ENCODE data around the gene VPREB1. TPM values are rescaled to one million over a fixed set of nuclear protein-coding genes. Genes with fewer than 3 reads are reported as not detected.
A peak's percentile ranks its signal among the peaks of the same experiment; 100 is the strongest.
"Not testable (repeated sequence)": the region's sequence is repeated elsewhere in the genome, so short reads cannot be mapped to it uniquely, and the experiment has no call there.

The VPREB1 gene, protein sequence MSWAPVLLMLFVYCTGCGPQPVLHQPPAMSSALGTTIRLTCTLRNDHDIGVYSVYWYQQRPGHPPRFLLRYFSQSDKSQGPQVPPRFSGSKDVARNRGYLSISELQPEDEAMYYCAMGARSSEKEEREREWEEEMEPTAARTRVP
- not detected in 2 replicates for total RNA-seq

- DNase-seq (ENCODE audit: low read depth) = no peak
Observed at GRCh38 chr22:22244316-22245250, at the start of gene VPREB1. Gene VPREB1, plus strand, starts transcription at chr22:22244786. Its CDS starts 28 bp downstream, at chr22:22244814.

GRCh38 chr22:22194931-22195264, 49.7 kb upstream of the VPREB1 start:
- no peak for DNase-seq (ENCODE audit: low read depth)

DNA sequence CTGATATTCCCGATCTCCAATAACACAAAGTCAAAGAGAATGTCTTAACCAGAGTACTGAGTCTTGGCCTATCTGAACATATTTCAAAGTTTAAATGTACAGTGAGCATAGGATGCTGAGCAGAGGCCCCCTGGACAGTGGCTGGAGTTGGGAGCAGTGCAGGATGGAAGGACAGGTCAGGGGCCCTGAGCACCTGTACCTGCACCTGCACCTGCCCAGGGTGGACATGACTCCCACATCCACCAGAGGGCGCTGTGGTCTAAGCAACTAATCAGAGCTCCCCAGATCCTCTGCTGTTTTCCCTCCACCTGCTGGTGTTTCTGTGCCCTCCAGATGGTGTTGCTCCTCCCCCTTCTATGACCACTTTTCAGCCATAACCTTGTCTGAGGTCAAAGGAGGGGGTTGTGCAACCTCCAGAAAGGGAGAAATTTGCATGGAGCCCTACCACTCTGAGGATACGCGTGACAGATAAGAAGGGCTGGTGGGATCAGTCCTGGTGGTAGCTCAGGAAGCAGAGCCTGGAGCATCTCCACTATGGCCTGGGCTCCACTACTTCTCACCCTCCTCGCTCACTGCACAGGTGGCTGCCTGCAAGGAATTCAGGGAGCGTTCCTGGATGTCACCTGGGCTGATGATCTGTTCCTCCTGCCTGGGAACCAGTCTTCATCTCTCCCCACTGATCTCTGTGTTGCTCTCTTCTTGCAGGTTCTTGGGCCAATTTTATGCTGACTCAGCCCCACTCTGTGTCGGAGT, 49.1 kb upstream of the VPREB1 start:
- DNase-seq (ENCODE audit: low read depth) = peak; percentile 73

DNA sequence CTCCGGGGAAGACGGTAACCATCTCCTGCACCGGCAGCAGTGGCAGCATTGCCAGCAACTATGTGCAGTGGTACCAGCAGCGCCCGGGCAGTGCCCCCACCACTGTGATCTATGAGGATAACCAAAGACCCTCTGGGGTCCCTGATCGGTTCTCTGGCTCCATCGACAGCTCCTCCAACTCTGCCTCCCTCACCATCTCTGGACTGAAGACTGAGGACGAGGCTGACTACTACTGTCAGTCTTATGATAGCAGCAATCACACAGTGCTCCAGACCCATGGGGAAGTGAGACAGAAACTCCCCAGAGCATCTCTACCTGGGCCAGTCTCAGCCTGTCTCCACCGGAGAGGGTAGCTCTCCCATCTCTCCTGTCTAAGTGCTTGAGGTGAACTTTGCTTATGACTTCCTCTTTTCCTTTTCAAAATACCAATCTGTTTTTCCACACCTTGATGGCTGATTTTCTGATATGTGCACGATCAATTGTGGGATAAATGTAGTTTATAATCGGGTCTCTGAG, 48.5 kb upstream of the VPREB1 start:
- no peak for DNase-seq (ENCODE audit: low read depth)

GRCh38 chr22:22196833-22197477, 47.6 kb upstream of the VPREB1 start:
- DNase-seq (ENCODE audit: low read depth) = no peak

DNA sequence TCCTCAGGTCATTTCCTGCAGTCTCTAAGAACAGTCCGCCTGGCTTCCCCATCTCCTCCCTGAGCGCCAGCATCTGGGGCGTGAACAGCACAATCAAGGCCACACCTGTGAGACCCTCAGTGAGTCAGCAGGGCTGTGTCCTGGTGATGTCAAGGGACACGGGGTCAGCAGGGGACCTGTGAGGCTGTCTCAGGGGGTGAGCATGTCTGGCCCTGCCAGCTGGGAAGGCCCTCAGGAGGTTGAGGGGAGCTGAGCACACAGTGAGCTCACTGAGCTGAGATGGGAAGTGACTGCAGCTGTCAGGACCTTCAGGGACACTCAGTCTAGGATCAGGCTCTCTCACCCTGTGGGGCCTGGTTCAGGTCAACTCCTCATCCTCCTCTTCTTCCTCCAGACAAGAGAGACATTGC, 46.6 kb upstream of the VPREB1 start:
- DNase-seq (ENCODE audit: low read depth) = no peak

DNA sequence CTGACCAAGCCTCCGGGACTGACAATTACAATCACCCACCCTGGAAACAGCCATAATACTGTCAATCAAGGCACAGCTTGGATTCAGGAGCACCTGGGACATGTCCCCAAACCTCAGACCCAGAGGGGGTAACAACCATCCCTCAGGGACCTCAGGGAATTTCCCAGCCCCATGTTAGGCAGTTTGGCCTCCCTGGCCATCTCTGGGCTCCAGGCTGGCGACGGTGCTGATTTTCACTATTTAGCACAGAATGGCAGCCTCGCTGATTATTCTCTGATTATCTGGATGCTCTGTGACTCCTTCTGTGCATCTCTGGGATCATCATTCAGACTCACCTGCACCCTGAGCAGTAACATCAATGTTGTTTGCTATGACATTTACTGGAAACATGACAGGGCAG, 45.8 kb upstream of the VPREB1 start:
- DNase-seq (ENCODE audit: low read depth) = no peak

- DNase-seq (ENCODE audit: low read depth) = no peak
Observed at GRCh38 chr22:22199634-22200033, 45.0 kb upstream of the VPREB1 start.

DNA sequence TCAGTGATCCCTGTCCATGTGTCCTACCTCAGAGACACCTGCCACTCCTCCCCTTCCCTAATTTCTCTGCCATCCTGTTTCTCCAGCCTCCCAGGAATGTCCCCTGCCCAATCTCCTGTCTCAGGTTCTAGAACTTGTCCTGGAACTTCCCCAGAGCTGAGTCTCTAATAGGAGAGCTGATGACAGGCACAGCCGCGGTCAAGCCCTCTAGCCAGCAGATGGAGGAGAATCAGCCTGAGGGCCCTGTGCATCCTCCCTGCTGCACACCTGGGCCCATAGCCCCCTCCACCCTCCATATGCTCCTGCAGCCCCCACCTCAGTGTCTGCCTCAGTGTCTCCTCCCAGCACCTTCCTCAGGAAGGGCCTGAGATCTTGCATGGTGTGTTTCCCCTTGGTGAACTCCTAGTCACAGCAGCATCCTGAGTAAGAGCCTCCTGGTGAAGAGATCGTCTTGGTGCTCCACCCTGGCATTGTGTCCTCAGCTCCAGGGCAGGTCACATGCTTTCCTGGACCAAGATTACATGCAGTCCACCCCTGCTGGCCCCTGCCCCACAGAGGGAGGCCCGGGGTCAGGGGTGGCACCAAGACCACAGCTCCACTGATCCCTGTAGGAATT, 43.9 kb upstream of the VPREB1 start:
- no peak for DNase-seq (ENCODE audit: low read depth)

- no peak for DNase-seq (ENCODE audit: low read depth)
Observed at GRCh38 chr22:22201185-22201929, 43.2 kb upstream of the VPREB1 start.

DNA sequence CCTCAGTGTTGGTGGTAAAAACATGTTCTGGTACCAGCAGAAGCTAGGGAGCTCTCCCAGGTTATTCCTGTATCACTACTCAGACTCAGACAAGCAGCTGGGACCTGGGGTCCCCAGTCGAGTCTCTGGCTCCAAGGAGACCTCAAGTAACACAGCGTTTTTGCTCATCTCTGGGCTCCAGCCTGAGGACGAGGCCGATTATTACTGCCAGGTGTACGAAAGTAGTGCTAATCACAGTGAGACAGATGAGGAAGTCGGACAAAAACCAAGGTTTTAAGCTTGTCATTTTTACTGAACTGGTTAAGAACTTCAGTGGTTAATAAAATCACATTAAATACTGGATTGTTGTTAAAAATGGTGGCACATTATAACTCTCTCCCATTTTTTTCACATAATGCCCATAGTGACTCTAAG, 42.6 kb upstream of the VPREB1 start:
- DNase-seq (ENCODE audit: low read depth) = no peak

DNA sequence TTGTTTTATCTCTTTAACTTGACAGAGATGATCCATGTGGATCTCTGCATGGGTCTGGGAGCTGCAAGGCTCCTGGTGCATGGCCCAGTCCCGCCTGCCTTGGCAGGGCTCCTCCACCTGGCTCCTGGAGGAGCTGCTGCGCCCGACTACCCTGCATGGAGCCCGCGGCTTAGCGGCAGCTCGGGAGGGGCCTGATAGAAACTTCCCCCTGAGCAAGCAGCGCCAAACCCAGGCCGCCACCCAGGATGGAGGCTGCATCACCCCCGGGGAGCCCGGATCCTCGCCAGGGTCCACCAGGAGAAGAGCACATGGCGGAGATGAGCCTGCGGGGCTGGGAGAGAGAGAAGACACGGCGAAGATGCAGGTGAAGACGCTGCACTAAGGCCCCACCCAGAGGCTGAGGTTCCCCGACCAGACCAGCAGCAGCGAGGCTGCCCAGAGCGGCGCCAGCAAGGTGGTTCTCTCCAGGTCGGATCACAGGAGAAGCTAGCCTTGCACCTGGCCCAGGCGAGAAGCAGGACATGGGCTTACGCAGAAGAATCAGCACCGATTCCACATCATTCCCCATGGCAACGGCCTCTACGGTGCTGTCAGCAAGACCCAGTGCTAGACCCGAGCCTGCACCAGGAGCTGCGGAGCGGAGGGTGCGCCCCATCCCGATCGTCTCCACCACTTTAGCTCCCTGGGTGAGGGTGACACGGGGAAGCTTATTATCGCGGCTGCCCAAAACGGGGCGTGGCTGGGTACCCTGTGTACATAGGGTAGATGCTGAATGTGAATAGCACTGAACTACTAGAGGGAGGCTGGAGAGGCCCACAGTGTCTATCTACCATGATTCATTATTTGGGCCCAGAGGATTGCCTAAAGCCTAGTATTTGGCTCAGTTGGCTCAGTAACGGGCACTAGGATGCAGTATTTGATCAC, 41.3 kb upstream of the VPREB1 start:
- DNase-seq (ENCODE audit: low read depth) = no peak

DNA sequence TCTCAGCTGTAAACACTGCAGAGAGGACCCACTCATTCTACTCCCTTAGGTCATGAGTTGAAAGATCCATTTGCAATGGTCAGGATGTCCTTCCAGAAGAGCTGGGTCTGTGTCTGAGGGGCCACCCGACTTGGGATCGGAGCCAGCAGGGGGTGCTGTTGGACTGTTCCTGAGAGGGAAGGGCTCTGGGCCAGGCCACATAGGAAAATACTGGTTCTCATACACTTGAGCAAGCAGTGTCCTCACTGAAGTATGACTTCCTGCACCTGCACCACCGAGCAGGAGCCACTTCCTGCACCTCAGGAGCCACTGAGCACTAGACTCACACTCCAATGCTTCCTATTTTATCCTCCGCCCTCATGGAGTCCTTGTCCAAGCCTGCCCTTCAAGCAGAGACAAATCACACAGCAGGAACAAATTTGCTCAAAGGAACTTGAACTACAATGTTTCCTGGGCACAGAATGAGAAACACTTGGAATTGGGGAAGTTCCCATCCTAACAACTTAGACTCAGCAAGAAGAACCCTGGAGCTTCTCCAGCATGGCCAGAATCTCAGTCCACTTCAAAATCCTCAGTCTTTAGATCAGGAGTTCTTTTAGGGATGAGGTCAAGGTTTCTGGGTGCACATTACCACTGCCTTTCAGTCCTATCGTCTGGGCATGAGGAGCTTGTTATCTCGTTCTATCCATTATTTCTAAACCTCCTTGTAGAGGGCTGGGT, 36.6 kb upstream of the VPREB1 start:
- peak; percentile 73 for DNase-seq (ENCODE audit: low read depth)

DNA sequence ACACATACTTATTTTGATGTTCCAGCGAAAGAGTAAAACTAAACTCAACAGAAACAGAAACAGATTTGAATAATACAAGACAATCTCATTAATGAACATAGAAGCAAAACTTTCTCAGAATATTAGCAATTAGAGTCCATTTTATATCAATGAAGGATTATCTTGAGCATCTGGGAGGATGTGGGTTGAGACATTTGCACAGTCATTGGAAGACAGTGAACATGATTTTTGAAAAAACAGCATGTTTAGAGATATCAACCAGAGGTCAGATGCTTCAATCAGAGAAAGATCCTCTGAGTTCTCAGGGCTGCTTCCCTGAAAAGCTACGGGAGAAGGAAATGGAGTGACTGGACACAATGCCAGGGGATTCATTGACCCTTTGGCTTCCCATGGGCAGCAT, 35.9 kb upstream of the VPREB1 start:
- no peak for DNase-seq (ENCODE audit: low read depth)

DNA sequence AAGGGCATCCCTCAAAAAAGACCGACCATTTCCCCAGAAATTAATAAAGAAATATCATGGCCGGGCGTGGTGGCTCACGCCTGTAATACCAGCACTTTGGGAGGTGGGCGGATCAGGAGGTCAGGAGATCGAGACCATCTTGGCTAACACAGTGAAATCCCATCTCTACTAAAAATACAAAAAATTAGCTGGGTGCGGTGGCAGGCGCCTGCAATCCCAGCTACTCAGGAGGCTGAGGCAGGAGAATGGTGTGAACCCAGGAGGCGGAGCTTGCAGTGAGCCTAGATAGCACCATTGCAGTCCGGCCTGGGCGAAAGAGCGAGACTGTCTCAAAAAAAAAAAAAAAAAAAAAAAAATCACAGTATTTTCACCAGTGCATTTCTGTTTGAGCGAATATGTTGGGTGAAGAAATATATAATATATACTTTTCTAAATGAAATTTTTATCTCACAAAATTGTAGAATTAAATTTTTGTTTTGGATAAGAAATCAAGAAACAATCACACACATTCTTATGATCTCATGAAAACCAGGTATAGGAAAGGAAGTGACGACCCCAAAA, 35.4 kb upstream of the VPREB1 start:
- DNase-seq (ENCODE audit: low read depth) = not testable (repeated sequence)

- peak; percentile 92 for DNase-seq (ENCODE audit: low read depth)
Observed at GRCh38 chr22:22210375-22210774, 34.2 kb upstream of the VPREB1 start.

GRCh38 chr22:22210889-22211833, 33.4 kb upstream of the VPREB1 start:
- no peak for DNase-seq (ENCODE audit: low read depth)
